Endometrial microvascular endothelial cells (primary cell): ENCODE measurements around the gene CD79A. TPM values are rescaled to one million over a fixed set of nuclear protein-coding genes. Genes with fewer than 3 reads are reported as not detected.

ENCODE experiments used
- in situ Hi-C: cut with HindIII; loops from 2 replicates; pipeline ENCODE4 v1.10.0; 2017; ENCODE audit warnings: low sequenced_read_pairs, low pct_unique_long_range_greater_than_20kb; ENCODE audit errors: inconsistent ontology term
- total RNA-seq: library from RNA; depleted of rRNA; stranded (reverse); fragments of >200 nt; gene quantifications from one replicate; pipeline ENCODE4 v1.2.3, GENCODE V29; 2015; ENCODE audit errors: inconsistent ontology term

The CD79A gene
- total RNA-seq, 1 donor from 2014 or later, result not detected

DNA sequence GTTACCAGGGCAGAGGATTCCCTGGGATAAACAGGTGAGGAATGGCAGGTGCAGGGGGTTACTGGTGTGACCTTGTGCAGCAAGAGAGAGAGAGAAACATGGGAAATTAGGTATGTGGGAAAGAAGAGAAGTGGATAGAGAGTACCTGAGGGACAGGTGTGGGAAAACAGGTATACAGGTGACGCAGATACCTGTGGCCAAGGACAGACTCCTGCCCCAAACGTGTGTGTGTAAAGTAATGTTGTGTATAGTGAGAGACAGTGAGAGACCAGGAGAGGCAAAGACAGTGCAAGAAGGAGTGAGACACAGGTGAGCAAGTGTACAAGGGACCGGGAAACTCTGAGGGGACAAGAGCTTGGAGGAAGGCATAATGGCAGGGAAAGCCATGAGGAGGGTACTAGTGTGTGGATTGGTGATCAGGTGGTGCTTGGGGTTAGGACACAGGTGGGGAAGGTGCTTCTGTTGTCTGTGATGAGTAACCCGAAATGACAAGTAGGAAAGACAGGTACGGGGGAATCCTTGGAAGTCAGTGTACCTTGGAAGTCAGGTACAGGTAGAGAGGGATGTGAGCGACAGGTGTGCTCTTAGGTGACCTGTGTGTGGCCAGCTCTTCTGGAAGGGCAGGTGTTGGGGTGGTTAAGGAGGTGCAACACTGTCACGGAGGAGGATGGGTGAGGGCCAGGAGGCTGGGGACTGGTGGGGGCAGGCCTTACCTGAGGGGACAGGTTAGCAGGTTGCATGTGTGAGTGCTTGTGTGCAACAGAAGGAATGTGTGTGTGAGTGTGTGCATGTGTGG, 48.3 kb downstream of the CD79A start:
- in situ Hi-C loops, result no loop called here

DNA sequence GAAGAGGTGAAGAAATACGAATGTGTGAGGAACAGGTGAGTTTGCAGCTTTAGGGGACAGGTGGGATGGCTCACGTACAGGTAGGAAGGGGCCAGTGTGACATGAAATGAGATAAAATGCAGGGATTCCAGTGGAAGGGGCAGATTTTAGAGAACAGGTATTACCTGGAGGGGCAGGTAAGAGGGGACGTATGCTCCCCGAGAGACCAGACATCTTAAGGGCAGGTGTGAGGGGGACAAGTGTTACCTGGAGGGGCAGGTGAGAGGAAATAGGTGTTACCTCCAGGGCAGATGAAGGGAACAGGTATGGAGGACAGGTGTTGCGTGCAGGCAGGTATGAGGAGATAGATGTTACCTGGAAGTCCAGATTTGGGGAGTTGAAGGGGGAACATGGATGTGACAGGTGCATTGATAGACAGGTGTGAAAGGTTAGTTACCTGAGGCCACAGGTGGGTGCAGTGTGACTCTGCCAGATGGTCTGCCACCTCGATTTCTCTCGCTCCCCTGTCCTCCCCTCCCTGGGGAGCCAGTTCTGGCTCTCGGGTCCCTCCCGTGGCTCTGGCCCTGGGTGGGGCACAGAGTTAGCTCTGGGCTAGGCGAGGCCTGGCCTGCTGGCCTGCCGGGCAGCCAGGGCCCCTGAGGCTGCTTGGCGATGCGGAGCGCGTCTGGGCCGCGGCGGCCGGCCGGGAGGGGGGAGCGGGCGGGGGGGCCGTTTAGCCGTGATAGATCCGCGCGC, 49.1 kb downstream of the CD79A start:
- in situ Hi-C loops, result no loop called here

DNA sequence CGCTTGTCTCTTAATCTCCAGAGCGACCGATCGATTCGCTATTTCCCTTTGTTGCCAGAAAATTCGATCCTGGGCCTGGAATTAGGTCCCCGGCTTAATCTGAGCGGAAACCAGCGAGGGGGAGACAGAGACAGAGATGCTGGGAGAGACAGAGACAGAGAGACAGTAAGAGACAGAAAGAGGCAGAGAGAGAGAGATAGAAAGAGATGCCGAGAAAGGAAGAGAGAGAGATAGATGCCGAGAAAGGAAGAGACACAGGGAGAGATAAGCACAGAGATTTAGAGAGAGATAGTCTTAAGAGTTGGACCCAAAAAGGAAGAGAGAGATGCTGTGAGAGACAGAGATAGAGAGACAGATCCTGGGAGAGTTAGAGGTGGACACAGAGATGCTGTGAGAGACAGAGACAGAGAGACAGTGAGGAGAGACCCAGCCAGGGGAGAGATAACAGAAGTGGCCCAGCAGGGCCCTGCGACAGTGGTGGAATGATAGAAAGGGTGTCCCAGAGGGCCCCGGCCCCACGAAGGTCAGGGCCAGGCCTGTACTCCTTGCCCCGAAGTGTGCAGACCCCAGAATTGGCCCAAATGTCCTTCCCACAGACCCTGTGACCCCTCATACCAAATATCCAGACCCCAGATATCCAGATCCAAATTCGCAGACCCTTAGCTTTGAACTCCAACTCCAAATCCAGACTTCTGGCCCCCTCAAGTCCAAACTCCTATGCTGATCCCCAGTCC, 49.9 kb downstream of the CD79A start:
- in situ Hi-C loops, result no loop called here

DNA sequence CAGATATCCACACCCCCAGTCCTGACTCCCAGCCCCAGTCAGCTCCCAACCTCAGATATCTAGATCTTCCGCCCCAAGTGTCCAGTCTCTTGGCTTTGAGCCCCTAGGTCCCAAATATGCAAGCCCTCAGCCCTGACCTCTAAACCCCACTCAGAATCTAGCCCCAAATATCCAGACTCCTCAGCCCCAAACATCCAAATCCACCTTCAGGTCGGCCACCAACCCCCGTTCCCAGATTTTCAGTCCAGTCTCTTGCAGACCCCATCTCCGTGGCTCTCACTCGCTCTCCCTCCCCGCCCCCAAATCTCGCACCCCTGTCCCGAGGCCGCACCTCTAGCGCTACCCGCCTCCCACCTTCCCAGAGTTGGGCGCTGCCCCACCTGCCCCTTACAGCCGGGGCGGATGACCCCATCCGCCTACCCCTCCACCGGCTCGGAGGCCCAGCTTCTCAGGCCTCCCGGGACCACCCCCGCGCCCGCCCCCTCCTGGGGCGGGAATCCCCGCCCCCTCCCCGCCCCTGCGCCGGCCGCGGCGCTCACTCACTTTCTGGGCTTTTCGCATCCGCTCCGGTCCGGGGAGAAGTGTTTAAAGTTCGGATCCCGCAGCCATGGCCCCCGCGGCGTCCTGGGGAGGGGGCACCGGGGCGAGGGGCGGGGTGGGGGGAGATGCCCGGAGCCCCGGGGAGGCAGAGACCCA, 50.6 kb downstream of the CD79A start:
- in situ Hi-C loops, result no loop called here

DNA sequence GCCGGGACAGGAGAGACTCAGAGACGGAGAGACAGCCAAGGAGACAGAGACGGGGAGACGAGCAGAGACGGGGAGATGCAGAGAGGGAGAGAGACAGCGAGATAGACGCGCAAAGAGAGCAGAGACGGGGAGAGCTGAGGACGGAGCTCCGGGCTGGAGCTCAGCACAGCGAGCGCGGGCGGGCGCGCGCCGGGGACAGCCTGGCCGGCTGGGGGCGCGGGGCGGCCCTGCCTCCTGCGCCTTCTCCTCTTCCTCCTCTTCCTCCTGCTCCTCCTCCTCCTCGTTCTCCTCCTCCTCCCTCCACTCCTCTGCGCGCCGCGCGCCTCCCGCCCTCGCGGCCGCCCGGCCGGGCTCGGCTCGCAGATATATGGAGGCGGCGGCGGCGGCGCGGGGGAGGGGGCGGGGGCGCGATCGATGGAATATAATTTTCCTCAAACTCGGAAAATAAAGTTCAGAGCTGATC, 51.2 kb downstream of the CD79A start, which contains the start of gene ERFL:
Gene ERFL, minus strand, starts transcription at position 229 of the 463 bp plus-strand sequence. CDS start 15,530 bp downstream, outside the sequence.
- in situ Hi-C loops, result no loop called here

DNA sequence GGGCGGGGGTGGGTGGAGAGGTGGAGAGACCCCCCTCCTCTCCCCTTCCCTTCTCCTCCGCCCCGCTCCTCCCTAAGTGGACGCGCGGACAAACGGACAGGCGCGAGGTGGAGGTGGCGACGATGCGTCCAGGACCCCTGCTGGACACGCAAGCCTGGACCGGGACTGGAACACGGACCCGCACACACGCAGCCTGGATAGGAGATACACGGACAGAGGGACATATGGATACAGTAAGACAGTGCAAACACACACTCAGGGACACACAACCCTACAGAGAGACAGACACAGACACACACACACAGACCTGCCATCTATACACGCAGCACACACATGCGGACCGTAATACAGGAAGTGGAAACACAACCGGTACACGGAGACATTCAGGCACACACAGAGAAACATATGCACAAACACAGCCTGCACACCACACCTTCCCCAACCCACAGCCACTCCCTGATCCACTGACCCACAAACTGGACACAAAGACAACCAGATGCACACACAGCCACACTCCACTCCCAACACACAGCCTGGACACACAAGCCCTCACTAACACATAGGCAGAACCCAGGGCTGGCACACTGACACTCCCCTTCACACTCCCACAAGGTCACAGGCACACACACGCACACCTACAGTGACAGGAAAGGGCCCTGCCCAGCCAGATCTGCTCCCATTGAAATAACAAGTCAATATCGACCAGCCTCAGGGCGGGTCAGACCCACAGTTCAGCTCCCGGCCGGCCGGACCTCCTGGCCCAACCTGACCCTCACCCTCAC, 51.9 kb downstream of the CD79A start:
- in situ Hi-C loops, result no loop called here

DNA sequence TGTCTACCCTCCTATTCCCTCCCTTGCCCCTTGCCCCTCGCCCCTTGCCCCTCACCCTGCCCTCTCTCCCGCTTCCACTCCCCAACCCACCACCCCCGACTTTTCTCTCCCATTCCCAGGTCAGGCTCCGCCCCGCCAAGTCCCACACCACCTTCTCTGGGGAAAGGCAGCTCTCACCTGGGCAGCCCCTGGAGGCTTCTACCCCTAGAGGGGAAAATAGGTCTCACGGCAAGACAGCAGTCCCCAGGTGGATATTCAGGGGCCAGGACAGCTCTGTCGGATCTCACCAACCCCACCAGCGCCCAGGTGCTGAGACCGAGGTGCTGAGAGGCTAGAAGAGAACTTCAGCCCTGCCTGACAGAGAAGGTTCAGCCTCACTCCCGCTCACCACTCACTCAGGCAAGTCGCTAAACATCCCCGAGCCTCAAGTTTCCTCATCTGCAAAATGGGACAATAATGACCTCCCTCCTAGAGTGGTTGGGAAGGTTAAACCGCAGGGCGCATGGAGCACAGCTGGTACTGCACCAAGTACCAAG, 52.5 kb downstream of the CD79A start:
- in situ Hi-C loops, result no loop called here

DNA sequence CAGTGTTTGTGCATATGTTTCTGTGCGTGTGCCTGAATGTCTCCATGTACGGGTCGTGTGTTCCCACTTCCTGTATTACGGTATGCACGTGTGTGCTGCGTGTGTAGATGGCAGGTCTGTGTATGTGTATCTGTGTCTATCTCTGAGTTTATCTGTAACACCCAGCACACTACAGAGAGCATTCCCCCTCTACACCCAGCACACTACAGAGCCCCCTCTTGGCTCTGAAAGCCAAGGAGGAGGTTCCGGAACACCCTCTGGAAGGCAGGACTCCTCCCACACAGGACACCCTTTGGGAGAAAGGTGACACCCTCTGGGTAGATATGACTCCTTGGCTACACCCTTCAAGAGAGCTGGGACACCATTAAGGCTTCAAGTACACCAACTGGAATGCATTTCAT, 53.2 kb downstream of the CD79A start:
- in situ Hi-C loops, result no loop called here

Other genes with a start within 250 kb of the CD79A start
- not detected for gene CEACAM7, start 189.0 kb upstream of the CD79A start, total RNA-seq
- not detected for gene CEACAM5, start 168.7 kb upstream of the CD79A start, total RNA-seq
- gene CEACAM6, start 121.7 kb upstream of the CD79A start, total RNA-seq, result not detected
- not detected for gene CEACAM3, start 80.7 kb upstream of the CD79A start, total RNA-seq
- not detected for gene LYPD4, start 32.6 kb upstream of the CD79A start, total RNA-seq
- gene DMRTC2, start 32.2 kb upstream of the CD79A start, total RNA-seq, result not detected
- 1,714 TPM for gene RPS19, start 17.0 kb upstream of the CD79A start, total RNA-seq
- 89.6 TPM for gene ARHGEF1, start 5.9 kb downstream of the CD79A start, total RNA-seq
- not detected for gene ERFL, start 51.2 kb downstream of the CD79A start, total RNA-seq
- 131 TPM for gene RABAC1, start 82.0 kb downstream of the CD79A start, total RNA-seq
- under 0.01 TPM for gene ATP1A3, start 117.0 kb downstream of the CD79A start, total RNA-seq
- not detected for gene GRIK5, start 192.9 kb downstream of the CD79A start, total RNA-seq
- gene ZNF574, start 198.9 kb downstream of the CD79A start, total RNA-seq, result 11.6 TPM